C4-2B (cell line): Measurements from ENCODE around the gene HLA-A.

Experiments
- CTCF ChIP-seq: fragments of 450-650 bp; conservative IDR thresholded peaks from 2 replicates; pipeline ENCODE4 v1.5.1; 2017; ENCODE audit warnings: mild to moderate bottlenecking
- ZFX ChIP-seq: fragments of 450-650 bp; IDR thresholded peaks from 2 replicates; pipeline ENCODE4 v1.6.1; 2017

GRCh38 chr6:29959467-29959866 lies 17.1 kb downstream of the HLA-A start:
- TF ChIP-seq CTCF, result no peak
- no peak for TF ChIP-seq ZFX
